Activated CD4-positive, CD25-positive, alpha-beta regulatory T cell (primary cell): ENCODE results near the gene RTF1.
"Not testable (repeated sequence)": the region's sequence is repeated elsewhere in the genome, so short reads cannot be mapped to it uniquely, and the experiment has no call there.

Source experiments
- DNase-seq, 4 experiments: peaks; one replicate each; lab custom pipeline; 2025; lab: John Stamatoyannopoulos, UW

The RTF1 gene

DNA sequence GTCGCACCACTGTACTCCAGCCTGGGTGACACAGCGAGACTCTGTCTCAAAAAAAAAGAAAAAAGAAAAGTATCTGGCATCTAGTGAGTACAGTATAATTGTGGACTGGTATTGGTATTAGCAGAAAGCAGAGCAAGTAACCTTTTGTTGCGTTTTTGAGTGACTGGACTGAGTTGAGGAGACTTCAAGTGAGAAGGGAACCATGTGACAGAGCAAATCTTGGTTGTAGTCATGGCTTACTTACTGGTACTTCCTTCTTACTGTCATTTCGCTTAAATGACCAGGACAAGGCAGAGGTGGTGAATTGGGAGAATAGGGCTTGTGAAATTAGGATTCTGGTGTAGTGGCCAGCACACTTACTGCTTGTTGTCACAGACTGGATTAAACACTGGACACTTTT, 20.6 kb downstream of the RTF1 start:
- DNase-seq, result no peak

DNA sequence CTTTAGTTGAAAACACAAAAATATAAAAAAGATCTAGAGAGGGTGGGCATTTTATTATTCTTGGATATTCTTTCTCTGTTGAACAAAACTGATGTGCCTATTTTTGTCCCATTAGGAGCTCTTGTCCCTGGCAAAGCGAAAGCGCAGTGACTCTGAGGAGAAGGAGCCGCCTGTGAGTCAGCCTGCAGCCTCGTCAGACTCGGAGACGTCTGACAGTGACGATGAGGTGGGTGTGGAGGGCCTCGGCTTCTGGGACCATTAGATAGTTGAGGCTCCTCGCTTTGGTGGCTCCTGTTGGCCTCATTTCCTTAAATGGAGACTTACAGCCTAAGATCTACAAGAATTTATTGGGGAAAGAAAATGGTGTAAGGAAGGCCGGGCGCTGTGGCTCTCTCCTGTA, 21.3 kb downstream of the RTF1 start:
- no peak for DNase-seq

DNA sequence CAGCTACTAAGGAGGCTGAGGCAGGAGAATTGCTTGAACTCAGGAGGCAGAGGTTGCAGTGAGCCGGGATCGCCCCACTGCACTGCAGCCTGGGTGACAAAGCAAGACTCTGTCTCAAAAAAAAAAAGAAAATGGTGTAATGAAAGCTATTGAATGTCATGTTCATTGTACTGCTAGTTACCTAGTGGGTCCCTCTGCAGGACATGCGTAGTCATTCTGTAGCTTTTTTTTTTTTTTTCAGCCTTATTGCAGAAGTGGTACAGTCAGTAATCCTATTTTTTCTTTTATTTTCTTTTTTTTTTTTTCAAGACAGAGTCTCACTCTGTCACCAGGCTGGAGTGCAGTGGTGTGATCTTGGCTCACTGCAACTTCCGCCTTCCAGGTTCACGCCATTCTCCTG, 21.9 kb downstream of the RTF1 start:
- DNase-seq, result not testable (repeated sequence)

DNA sequence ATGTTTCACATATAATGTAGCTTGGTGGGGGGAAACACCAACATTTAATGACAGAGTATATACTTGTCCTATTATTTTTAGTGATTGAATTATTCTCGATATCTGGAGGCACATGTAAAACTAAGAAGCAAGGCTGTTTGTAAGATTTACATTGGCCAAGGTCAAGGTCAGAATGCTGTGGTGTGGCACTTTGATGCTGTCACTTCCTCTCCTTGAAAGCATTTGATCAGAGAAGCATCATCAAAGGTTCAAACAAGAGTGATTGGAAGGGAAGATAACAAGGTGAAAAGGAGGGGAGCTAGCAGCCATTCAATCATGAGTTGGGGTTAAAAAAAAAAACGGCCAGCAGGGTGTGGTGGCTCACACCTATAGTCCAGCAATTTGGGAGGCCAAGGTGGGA, 26.4 kb downstream of the RTF1 start:
- DNase-seq, result no peak

DNA sequence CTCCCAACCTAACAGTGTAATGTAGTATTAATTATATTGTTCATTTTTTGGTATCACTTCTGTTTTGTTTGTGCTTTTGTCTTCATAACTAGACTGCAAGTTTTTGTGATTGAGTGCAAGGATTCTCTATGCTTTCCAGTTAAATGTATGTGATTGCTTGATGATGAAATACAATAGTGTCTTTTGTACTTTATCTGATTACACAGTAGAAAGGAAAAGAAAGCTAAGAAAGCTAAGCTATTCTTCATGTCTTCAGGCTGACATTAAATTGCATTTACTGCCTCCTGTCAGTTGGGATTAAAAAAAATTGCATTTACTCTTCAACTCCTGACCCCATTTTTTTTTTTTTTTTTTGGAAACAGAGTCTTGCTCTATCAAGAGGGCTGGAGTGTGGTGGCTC, 28.5 kb downstream of the RTF1 start:
- no peak for DNase-seq

- DNase-seq, result no peak
These were observed 45.3 kb downstream of the RTF1 start for GRCh38 chr15:41462084-41462795.

- no peak for DNase-seq
These were observed 48.1 kb downstream of the RTF1 start for GRCh38 chr15:41464889-41465580.

DNA sequence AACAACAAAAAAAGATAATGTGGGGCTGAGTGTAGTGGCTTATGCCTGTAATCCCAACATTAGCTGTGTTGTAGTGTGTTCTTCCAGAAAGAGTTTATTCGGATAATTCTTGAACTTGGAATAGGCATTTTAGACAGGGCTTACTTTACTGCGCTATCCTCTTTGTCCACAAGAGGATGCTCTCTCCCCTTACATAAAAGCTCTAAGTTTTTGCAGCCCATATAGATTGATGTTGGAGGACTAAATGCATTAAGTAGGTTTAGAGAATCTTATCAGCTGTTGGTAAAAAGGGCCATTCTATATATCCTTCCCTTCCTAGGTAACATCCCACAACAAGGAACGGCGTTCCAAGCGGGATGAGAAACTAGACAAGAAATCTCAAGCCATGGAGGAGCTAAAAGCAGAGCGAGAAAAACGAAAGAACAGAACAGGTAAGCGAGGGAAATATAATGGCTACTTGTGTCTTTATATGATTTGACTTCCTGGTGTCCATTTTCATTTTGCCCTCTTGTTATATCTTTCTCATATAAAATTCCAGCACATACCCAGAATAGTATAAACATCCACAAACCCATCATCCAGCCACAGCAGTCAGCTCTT, 49.0 kb downstream of the RTF1 start:
- no peak for DNase-seq

- DNase-seq, result no peak
These were observed 49.8 kb downstream of the RTF1 start for GRCh38 chr15:41466711-41467110.

DNA sequence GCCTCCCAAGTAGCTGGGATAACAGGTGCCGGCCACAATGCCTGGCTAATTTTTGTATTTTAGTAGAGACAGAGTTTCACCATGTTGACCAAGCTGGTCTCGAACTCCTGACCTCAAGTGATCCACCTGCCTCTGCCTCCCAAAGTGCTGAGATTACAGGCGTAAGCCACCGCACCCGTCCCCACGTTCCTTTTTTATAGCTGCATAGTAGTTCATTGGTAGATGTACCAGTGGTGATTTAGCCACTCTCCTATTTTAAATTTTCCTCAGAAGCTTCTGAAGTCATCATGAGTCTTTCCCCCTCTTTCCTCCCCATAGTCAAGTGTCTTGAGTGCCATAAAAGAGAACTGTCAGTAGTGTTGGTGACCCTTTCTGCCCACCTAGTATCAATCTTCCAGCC, 52.7 kb downstream of the RTF1 start:
- not testable (repeated sequence) for DNase-seq

DNA sequence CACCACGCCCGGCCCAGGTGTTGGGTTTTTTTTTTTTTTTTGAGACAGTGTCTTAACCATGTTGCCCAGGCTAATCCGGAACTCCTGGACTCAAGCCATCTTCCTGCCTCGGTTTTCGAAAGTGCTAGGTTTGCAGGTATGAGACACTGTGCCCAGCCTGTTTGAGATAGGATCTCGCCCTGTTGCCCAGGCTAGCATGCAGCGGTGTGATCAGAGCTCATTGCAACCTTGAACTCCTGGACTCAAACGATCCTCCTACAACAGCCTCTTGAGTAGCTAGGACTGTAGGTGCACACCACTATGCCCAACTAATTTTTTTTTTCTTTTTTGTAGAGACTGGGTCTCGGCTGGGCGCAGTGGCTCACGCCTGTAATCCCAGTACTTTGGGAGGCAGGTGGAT, 56.5 kb downstream of the RTF1 start:
- DNase-seq, result no peak

DNA sequence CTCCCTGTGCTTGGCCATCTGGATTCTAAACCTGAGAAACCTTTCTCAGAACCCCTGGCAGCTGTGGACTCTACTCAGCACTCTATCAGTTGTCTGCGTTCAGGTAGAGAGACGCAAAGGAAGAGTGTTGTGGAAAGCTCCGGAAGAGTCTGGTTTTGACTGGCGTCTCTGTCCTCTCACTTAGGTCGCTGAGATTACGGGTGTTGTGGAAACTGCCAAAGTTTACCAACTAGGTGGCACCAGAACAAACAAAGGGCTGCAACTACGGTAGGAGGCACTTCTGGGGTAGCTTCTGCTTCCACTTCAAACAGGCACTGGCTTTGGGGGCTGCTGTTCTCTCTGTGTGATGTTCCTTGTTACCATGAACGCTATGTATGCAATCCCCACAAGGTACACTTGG, 57.5 kb downstream of the RTF1 start:
- no peak for DNase-seq

- DNase-seq, result no peak
These were observed 58.0 kb downstream of the RTF1 start for GRCh38 chr15:41474941-41475340.

DNA sequence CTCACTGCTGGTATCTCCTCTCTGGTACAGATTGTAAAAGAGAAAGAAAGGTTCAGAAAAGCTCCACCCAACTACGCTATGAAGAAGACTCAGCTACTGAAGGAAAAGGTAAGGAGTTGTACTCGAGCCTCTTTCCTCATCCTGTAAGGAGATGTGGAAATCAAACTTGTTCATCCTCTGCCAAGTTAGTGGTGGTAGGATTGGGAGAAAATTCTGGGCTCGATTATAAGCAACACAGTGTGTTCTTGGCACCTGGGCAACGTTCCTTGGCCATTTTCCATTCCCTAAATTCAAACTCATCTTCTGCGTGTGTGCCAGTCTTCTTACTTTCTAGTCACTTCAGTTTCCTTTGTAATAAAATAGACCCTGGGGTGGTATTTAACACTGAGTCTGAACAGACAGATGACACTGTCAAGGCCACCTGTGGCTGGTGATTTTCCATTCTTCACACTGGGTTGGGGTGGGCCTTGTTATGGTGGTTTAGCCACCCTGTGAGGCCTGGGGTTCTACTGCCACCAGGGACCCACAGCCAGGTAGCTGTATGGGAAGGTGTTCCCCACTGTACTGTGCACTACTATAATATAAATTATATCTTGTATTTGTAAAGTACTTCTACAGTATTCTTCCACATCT, 59.6 kb downstream of the RTF1 start:
- no peak for DNase-seq

DNA sequence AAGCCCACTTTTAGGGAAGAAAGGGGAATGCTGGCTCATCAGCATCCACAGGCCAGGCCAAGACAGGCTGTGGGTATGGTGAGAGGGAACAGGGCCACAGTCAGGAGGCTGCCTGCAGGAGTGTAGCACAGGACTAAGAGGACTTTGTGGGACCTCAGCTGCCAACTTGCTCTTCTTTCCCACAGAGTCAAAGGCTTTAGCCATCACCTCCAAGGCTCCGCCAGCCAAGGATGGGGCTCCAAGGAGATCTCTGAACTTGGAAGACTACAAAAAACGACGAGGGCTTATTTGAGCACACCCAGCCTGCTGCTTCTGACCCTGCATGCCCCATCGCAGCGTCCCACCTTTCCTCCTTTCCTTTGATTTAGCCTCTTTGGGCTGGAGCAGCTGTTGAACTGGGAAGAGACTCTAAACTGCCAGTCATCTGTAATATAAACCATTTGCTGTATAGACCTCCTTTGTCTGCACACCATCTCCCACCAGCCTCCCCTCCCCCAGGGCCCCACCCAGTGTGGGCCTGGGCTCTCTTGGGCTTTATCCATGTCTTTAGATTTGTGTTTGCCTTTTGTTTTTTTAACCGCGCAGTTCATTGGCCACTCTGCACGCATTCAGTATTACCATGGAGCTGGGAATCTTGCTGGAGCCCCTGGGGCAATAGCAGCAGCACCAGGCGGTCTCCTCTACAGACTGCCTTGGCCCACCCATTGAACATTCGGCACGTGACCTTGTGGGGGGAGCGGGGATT, 63.7 kb downstream of the RTF1 start:
- DNase-seq, result no peak

- no peak for DNase-seq
These were observed 65.4 kb downstream of the RTF1 start for GRCh38 chr15:41482110-41482877.

DNA sequence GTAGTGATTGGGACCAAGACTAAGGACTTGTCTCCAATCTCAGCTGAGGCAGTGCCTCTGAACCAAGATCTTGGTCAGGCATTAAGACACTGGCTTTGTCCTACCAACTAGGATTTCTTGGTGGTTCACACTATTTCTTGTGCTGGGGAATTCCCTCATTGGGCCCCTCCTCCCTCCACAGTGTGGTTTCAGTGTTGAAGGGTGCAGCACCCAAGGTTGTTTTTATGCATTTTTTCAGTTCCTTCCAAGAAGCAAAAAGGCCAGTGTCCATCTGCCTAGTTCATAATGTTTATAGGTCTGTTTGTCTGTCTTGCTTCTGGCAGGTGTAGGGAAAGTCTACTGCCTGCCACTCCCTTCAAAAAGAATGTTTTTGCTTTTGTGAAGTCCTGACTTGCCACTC, 66.2 kb downstream of the RTF1 start:
- DNase-seq, result no peak

DNA sequence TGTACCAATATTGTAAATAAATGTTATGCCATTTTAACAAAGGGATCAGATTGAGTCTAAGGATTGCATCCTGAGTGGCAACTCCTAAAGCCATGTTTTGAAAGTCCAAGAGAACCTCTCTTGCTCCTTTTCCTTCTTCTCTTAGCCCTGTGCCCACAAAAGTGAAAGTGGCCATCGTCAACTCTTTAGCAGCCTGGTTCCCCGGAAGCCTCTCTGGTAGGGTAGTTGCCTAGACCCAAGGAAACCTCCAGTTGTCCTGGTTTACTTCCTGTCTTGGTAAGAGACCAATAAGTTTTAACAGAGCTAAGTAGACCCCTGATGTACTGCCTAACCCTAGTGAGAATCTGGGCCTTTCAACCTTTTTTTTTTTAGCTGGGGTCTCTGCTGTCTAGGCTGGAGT, 66.6 kb downstream of the RTF1 start:
- no peak for DNase-seq

GRCh38 chr15:41484937-41485625, 68.2 kb downstream of the RTF1 start:
- DNase-seq, result no peak

GRCh38 chr15:41486286-41486685, 69.4 kb downstream of the RTF1 start:
- no peak for DNase-seq

GRCh38 chr15:41487381-41487780, 70.5 kb downstream of the RTF1 start:
- DNase-seq, result no peak
